Astrocyte of the spinal cord (primary cell): ENCODE results near the gene DFFA.
"Not testable (repeated sequence)": the region's sequence is repeated elsewhere in the genome, so short reads cannot be mapped to it uniquely, and the experiment has no call there.

Experiments
- DNase-seq: peaks from one replicate; pipeline ENCODE4 v3.0.0; 2011; ENCODE audit warnings: low read depth, low spot score
- H3K4me3 ChIP-seq: 2 replicates; pipeline ENCODE4 v1.5.1; 2011; ENCODE audit warnings: low read depth, mild to moderate bottlenecking, low read length, moderate library complexity
- in situ Hi-C: cut with HindIII; loops from 2 replicates; pipeline ENCODE4 v1.10.0; 2017; ENCODE audit warnings: low sequenced_read_pairs
- TF ChIP-seq, protein P1 (sequence below): IDR thresholded peaks from 2 replicates; pipeline ENCODE4 v1.5.1; 2012; ENCODE audit warnings: low read depth, mild to moderate bottlenecking, low read length, inconsistent platforms

Gene DFFA

DNA sequence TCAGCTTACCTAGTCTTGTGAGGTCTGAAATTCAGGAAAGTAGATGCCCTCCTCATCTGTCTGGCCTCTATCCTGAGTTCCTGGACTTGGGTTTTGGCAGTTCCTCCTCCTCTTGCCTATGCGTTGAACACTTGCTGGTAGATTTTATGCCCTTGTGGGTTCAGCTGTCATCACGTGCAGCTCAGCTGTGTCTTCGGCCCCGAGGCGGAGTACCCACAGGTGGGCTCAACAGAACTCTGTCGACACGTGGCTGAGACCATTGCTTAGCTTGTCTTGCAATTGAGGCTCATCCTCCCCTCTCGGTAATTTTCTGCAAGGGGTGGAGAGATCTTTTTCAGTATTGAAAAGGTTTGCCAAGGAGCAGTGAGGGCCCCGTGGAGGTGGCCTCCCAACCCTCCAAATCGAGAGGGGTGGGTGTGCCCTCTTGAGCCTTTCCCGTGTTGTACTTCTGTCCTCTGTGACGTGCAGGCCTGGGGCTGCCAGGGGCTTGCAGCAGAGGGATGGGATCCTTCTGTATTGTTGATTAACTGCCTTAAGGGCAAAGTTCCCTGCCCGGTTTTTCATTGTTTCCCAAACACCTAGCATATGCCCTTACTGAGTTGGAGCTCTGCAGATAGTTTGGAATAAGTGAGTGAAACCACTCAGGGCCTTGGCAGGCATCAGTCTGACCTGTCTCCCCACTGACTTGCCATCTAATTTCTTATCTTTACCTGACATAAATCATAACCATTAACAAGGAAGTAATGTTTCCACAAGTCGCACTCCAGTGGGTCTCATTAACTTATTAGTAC is 39.2 kb downstream of the DFFA start:
- in situ Hi-C loops, result no loop called here
- no peak overlapping the region for H3K4me3 ChIP-seq
- no peak for DNase-seq
- TF ChIP-seq, protein P1, sequence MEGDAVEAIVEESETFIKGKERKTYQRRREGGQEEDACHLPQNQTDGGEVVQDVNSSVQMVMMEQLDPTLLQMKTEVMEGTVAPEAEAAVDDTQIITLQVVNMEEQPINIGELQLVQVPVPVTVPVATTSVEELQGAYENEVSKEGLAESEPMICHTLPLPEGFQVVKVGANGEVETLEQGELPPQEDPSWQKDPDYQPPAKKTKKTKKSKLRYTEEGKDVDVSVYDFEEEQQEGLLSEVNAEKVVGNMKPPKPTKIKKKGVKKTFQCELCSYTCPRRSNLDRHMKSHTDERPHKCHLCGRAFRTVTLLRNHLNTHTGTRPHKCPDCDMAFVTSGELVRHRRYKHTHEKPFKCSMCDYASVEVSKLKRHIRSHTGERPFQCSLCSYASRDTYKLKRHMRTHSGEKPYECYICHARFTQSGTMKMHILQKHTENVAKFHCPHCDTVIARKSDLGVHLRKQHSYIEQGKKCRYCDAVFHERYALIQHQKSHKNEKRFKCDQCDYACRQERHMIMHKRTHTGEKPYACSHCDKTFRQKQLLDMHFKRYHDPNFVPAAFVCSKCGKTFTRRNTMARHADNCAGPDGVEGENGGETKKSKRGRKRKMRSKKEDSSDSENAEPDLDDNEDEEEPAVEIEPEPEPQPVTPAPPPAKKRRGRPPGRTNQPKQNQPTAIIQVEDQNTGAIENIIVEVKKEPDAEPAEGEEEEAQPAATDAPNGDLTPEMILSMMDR, result no peak

GRCh38 chr1:10431070-10431730 is 41.1 kb downstream of the DFFA start:
- no peak for DNase-seq
- in situ Hi-C loops, result no loop called here
- H3K4me3 ChIP-seq, result peak overlapping the region; percentile 88

DNA sequence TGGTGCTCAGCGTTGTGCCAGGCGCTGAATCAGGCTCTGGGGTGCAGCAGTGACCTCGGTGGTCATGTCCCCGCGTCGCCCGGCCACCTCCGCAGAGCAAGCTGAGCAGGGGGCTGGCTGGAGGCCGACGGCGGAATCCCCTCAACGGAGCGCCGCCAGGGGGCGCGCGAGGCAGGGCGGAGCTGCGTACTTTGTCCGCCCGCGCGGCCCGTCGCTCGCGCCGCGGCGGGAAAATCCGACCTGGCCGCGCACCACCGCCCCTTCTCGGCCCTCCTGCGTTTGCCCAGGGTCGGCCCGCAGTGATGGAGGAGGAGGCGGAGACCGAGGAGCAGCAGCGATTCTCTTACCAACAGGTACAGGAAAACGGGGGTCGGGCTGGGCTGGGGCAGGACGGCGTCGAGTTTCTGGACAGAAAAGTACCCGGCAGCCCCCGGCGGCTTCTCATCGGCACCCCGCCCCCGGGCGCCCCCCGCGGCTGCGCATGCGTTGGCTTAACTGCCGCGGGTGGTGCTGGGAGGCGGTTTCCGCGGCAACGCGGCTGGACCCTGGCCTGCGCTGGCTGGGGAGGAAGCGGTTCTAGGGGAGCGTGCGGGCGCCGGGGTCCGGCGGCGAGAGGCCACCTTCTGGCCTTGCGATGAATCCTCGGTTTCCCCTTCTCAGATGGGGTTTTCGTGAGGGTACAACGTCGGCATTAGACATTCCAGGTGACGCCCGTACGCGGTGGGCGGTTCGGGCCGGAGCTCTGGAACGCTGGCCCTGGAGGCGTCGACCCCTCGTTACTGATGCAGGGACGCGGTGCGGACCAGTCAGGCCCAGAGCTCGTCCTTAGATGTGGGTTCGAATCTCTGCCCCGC is 41.9 kb downstream of the DFFA start, which contains the start of gene CENPS:
Gene CENPS (plus strand): TSS at position 218 of the 854 bp plus-strand sequence. CDS start 85 bp downstream, at position 303.
- in situ Hi-C loops, result no loop called here
- peak; percentile 87 for DNase-seq
- peak within 1 kb of the TSS; percentile 88 for H3K4me3 ChIP-seq
- TF ChIP-seq, protein P1, result peak; percentile 80

More at GRCh38 chr1:10431070-10431730, 41.1 kb downstream of the DFFA start:
- TF ChIP-seq, protein P1, result no peak

DNA sequence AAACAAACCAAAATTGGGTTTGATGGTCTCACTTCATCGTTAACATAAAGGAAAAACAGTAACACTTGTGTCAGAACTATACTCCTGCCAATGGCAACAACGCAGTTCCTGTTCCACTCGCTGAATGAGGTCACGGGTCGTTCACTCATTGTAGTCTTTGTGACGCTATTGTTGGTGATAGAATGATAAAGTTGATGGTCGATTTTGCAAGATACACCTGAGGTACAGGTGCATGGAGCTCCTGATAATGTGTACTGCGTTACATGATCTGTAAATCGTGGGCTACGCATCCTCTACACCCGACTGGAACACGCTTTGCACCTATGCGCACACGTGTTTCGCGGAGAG is 42.5 kb downstream of the DFFA start:
- peak; percentile 14 for DNase-seq
- TF ChIP-seq, protein P1, result no peak
- peak overlapping the region; percentile 88 for H3K4me3 ChIP-seq
- in situ Hi-C loops, result no loop called here

DNA sequence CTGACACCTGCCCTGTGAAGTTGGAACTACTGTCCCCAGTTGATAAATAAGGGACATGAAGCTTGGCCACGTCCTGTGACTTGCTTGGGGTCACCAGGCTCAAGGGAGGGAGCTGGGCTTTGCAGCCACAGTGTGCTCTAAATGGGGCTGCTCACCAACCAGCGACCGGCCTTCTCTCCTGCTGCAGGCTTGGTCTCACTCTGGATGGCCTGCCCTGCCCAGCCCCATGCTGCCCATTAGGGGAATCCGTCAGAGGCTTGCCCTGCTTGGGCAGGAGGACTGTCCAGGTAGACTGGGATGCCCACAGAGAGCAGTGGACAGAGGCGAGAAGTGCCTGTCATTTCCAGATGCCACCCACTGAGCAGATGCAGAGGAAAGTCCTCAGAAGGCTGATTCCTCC is 43.3 kb downstream of the DFFA start:
- TF ChIP-seq, protein P1, result no peak
- in situ Hi-C loops, result no loop called here
- DNase-seq, result no peak
- H3K4me3 ChIP-seq, result no peak overlapping the region

- H3K4me3 ChIP-seq, DNase-seq, in situ Hi-C loops: not testable (repeated sequence)
Observed at GRCh38 chr1:10426535-10426848, 45.8 kb downstream of the DFFA start.

GRCh38 chr1:10425826-10426534 is 46.3 kb downstream of the DFFA start:
- in situ Hi-C loops, DNase-seq, H3K4me3 ChIP-seq: not testable (repeated sequence)
